SK-N-SH (cell line): ENCODE measurements around the gene OPRM1. TPM values are rescaled to one million over a fixed set of nuclear protein-coding genes. Genes with fewer than 3 reads are reported as not detected.

Source experiments
- CTCF ChIA-PET: fragments of 300-600, 350-600 bp; formaldehyde crosslinking; extraction: SDS; loops from one replicate; lab custom pipeline; 2021; lab: Yijun Ruan, JAX
- POLR2A ChIA-PET: fragments of 350-600 bp; sonication (Branson Sonifier 250); formaldehyde crosslinking; extraction: SDS; loops from one replicate; lab custom pipeline; 2020; ENCODE audit warnings: antibody characterized with exemption, inconsistent platforms; lab: Yijun Ruan, JAX
- DNase-seq: peaks from one replicate; pipeline ENCODE4 v3.0.0; 2012
- H2AFZ ChIP-seq: fragments of 200-600 bp; sonication (generic); 2 replicates; pipeline ENCODE4 v1.8.1; 2016; ENCODE audit warnings: antibody characterized with exemption, mild to moderate bottlenecking, low read depth
- H3F3A ChIP-seq: fragments of 200-600 bp; sonication (generic); replicated peaks from 2 replicates; pipeline ENCODE3; 2016; ENCODE audit warnings: antibody characterized with exemption, mild to moderate bottlenecking; ENCODE audit not compliant: insufficient read depth
- H3K27ac ChIP-seq, 2 experiments: fragments of 200-500 bp in 1 of 2; fragments of 200-600 bp in 1 of 2; sonication (Bioruptor generic) in 1 of 2; sonication (generic), shearing (Covaris generic) in 1 of 2; 2 replicates each; pipeline versions ENCODE4 v1.5.1 to v1.6.1; 2014 to 2016; ENCODE audit warnings: low read depth in 2 of 2, inconsistent platforms in 1 of 2, low read length in 1 of 2, mild to moderate bottlenecking in 1 of 2, mixed read lengths in 1 of 2
- H3K27me3 ChIP-seq: fragments of 200-600 bp; sonication (generic), shearing (Covaris generic); 2 replicates; pipeline ENCODE4 v1.6.1; 2016; ENCODE audit warnings: mixed run types; ENCODE audit not compliant: insufficient read depth
- H3K36me3 ChIP-seq, 2 experiments: fragments of 200-500 bp in 1 of 2; fragments of 200-600 bp in 1 of 2; sonication (Bioruptor generic) in 1 of 2; sonication (generic) in 1 of 2; replicated peaks in 1 of 2; 2 replicates each; pipeline versions ENCODE3 to v1.5.1; 2014 to 2016; ENCODE audit warnings: low read length in 1 of 2, mild to moderate bottlenecking in 1 of 2; ENCODE audit not compliant: insufficient read depth in 2 of 2, control insufficient read depth in 1 of 2
- H3K4me1 ChIP-seq, 2 experiments: fragments of 200-500 bp in 1 of 2; fragments of 200-600 bp in 1 of 2; sonication (Bioruptor generic) in 1 of 2; sonication (generic), shearing (Covaris generic) in 1 of 2; 2 replicates each; pipeline versions ENCODE4 v1.5.1 to v1.6.1; 2014 to 2016; ENCODE audit warnings: low read depth in 1 of 2, low read length in 1 of 2, mixed run types in 1 of 2; ENCODE audit not compliant: insufficient read depth in 2 of 2, control insufficient read depth in 1 of 2
- H3K4me2 ChIP-seq: fragments of 200-600 bp; sonication (generic), shearing (Covaris generic); 2 replicates; pipeline ENCODE4 v1.6.1; 2017; ENCODE audit warnings: mixed run types
- H3K4me3 ChIP-seq, 2 experiments: fragments of 200-500 bp in 1 of 2; fragments of 200-600 bp in 1 of 2; sonication (Bioruptor generic) in 1 of 2; sonication (generic), shearing (Covaris generic) in 1 of 2; 2 replicates each; pipeline versions ENCODE4 v1.5.1 to v1.8.1; 2014 to 2016; ENCODE audit warnings: low read depth in 2 of 2, inconsistent platforms in 1 of 2, low read length in 1 of 2, mild to moderate bottlenecking in 1 of 2, mixed read lengths in 1 of 2, moderate library complexity in 1 of 2
- H3K79me2 ChIP-seq: fragments of 200-600 bp; sonication (generic); 2 replicates; pipeline ENCODE4 v1.8.1; 2017; ENCODE audit warnings: mild to moderate bottlenecking; ENCODE audit not compliant: insufficient read depth
- H3K9ac ChIP-seq: fragments of 200-600 bp; sonication (generic); 2 replicates; pipeline ENCODE4 v1.6.1; 2017; ENCODE audit warnings: mixed run types
- H3K9me2 ChIP-seq: fragments of 200-600 bp; sonication (generic); 2 replicates; pipeline ENCODE4 v1.6.1; 2017; ENCODE audit warnings: mixed run types
- H3K9me3 ChIP-seq: fragments of 200-600 bp; sonication (generic); 2 replicates; pipeline ENCODE4 v1.6.1; 2017; ENCODE audit warnings: mixed run types, mild to moderate bottlenecking, moderate library complexity
- H4K20me1 ChIP-seq: fragments of 200-600 bp; sonication (generic); 2 replicates; pipeline ENCODE4 v1.6.1; 2017; ENCODE audit warnings: mild to moderate bottlenecking, mixed run types; ENCODE audit not compliant: insufficient read depth
- CHD2 ChIP-seq: fragments of 150-350 bp; IDR thresholded peaks from 2 replicates; pipeline ENCODE4 v1.6.1; 2018; ENCODE audit warnings: low read length; ENCODE audit not compliant: partially characterized antibody
- CTCF ChIP-seq: fragments of 200-600 bp; sonication (generic); IDR thresholded peaks from 2 replicates; pipeline ENCODE4 v1.6.1; 2017; ENCODE audit warnings: antibody characterized with exemption, mild to moderate bottlenecking, moderate library complexity
- ELF1 ChIP-seq: IDR thresholded peaks from 2 replicates; pipeline ENCODE4 v1.4.0; 2012
- EP300 ChIP-seq, 2 experiments: IDR thresholded peaks; 2 replicates each; pipeline versions ENCODE4 v1.4.0 to v1.6.1; 2012; ENCODE audit warnings: borderline replicate concordance in 1 of 2, low read depth in 1 of 2, low read length in 1 of 2
- EZH2phosphoT487 ChIP-seq: fragments of 200-600 bp; sonication (generic); IDR thresholded peaks from 2 replicates; pipeline ENCODE4 v1.6.1; 2017; ENCODE audit warnings: low read depth, mixed run types, mild to moderate bottlenecking, antibody characterized with exemption, moderate library complexity, borderline replicate concordance
- FOSL2 ChIP-seq: IDR thresholded peaks from 2 replicates; pipeline ENCODE4 v1.4.0; 2012; ENCODE audit warnings: low read depth, mild to moderate bottlenecking, moderate library complexity, borderline replicate concordance
- FOXJ3 ChIP-seq: sonication (generic); formaldehyde crosslinking; IDR thresholded peaks from 2 replicates; pipeline ENCODE4 v1.5.1; 2020; ENCODE audit warnings: mild to moderate bottlenecking, missing genetic modification reagents
- FOXM1 ChIP-seq: IDR thresholded peaks from 2 replicates; pipeline ENCODE4 v1.4.0; 2012; ENCODE audit warnings: low read depth, mild to moderate bottlenecking
- GABPA ChIP-seq: IDR thresholded peaks from 2 replicates; pipeline ENCODE4 v1.4.0; 2012; ENCODE audit warnings: low read depth, mild to moderate bottlenecking
- MXI1 ChIP-seq: IDR thresholded peaks from 2 replicates; pipeline ENCODE4 v1.6.1; 2012; ENCODE audit warnings: mild to moderate bottlenecking, low read depth, low read length, improper control_type of control experiment
- NFIC ChIP-seq: IDR thresholded peaks from 2 replicates; pipeline ENCODE4 v1.4.0; 2012; ENCODE audit warnings: borderline replicate concordance
- NRF1 ChIP-seq: IDR thresholded peaks from 2 replicates; pipeline ENCODE4 v1.6.1; 2012; ENCODE audit warnings: low read depth, mild to moderate bottlenecking, low read length
- POLR2AphosphoS5 ChIP-seq: IDR thresholded peaks from 2 replicates; pipeline ENCODE4 v1.6.1; 2012; ENCODE audit warnings: low read depth, low read length
- RAD21 ChIP-seq: IDR thresholded peaks from 2 replicates; pipeline ENCODE4 v1.6.1; 2012; ENCODE audit warnings: mild to moderate bottlenecking, low read length
- RCOR1 ChIP-seq: fragments of 150-350 bp; IDR thresholded peaks from 2 replicates; pipeline ENCODE4 v1.6.1; 2017; ENCODE audit warnings: antibody characterized with exemption, low read length
- RFX5 ChIP-seq: IDR thresholded peaks from 2 replicates; pipeline ENCODE4 v1.6.1; 2012; ENCODE audit warnings: mild to moderate bottlenecking, improper control_type of control experiment, low read length
- RXRA ChIP-seq: IDR thresholded peaks from 2 replicates; pipeline ENCODE4 v1.4.0; 2012; ENCODE audit warnings: low read depth, mild to moderate bottlenecking, borderline replicate concordance
- SIN3A ChIP-seq: IDR thresholded peaks from 2 replicates; pipeline ENCODE4 v1.6.1; 2012; ENCODE audit warnings: low read depth, mild to moderate bottlenecking, low read length, moderate library complexity, borderline replicate concordance
- SMC3 ChIP-seq: IDR thresholded peaks from 2 replicates; pipeline ENCODE4 v1.6.1; 2012; ENCODE audit warnings: low read depth, low read length, improper control_type of control experiment
- TEAD4 ChIP-seq: IDR thresholded peaks from 2 replicates; pipeline ENCODE4 v1.4.0; 2012; ENCODE audit warnings: mild to moderate bottlenecking, borderline replicate concordance; ENCODE audit not compliant: insufficient read depth
- ZBTB33 ChIP-seq: IDR thresholded peaks from 2 replicates; pipeline ENCODE4 v1.4.0; 2012; ENCODE audit warnings: low read depth, borderline replicate concordance
- WGBS: methylation state at CpG from one replicate; pipeline ENCODE4 v1.1.6; 2017; ENCODE audit warnings: low lambda C conversion rate; 5-methylcytosine and 5-hydroxymethylcytosine counted together
- polyA plus RNA-seq, 3 experiments: library from polyadenylated mRNA; depleted of rRNA; stranded (reverse); fragments of >200 nt; gene quantifications; 2 replicates each; pipeline ENCODE4 v1.2.3, GENCODE V29; 2012
- TF ChIP-seq, protein P1 (sequence below): IDR thresholded peaks from 2 replicates; pipeline ENCODE4 v1.4.0; 2012; ENCODE audit warnings: low read depth
- TF ChIP-seq, protein P2 (sequence below): IDR thresholded peaks from 2 replicates; pipeline ENCODE4; 2012

The OPRM1 gene
- polyA plus RNA-seq, 1 of the 3 experiments (the other 2 are of a cell fraction), result 0.15 TPM

- no peak for DNase-seq
- Histone ChIP-seq H3K27me3 (no peaks in the 10 kb centered on the region), H4K20me1 (no peaks in the 10 kb centered on the region), H3K79me2 (no peaks in the 10 kb centered on the region), H3K9ac (no peak overlapping the region), H2AFZ (no peak overlapping the region), H3K4me2 (no peak overlapping the region), H3K27ac (no peak overlapping the region), H3K36me3 (no peaks in the 10 kb centered on the region), H3K9me3 (no peaks in the 10 kb centered on the region)
- 59% methylated on average over 6 of the region's 6 CpGs for WGBS
- POLR2A ChIA-PET, result no interaction called here
- TF ChIP-seq EZH2phosphoT487 (no peak), GABPA (no peak), RCOR1 (no peak), RFX5 (no peak), POLR2AphosphoS5 (no peak), FOSL2 (no peak), TEAD4 (no peak), SMC3 (no peak), FOXM1 (no peak), NFIC (no peak), SIN3A (no peak), EP300 (IDR thresholded peaks at IDR 0.05; ENCODE audit: borderline replicate concordance in 1 of 2, low read depth in 1 of 2, low read length in 1 of 2) (no peak), ZBTB33 (no peak), NRF1 (no peak), RAD21 (no peak)
- TF ChIP-seq, protein P1, sequence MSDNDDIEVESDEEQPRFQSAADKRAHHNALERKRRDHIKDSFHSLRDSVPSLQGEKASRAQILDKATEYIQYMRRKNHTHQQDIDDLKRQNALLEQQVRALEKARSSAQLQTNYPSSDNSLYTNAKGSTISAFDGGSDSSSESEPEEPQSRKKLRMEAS, result no peak
- TF ChIP-seq, all 33 proteins: peak for 0
- H3K4me3 ChIP-seq, result no peak overlapping the region
- H3F3A ChIP-seq, result no peaks in the 10 kb centered on the region
- no peaks in the 10 kb centered on the region for H3K9me2 ChIP-seq
- no peaks in the 10 kb centered on the region; a peak in 2 of 4 replicates for H3K4me1 ChIP-seq
- CTCF ChIA-PET, result no interaction called here
Observed at GRCh38 chr6:154202958-154203357, 163.9 kb downstream of the OPRM1 start.

GRCh38 chr6:154206141-154206540 lies 167.1 kb downstream of the OPRM1 start:
- DNase-seq, result no peak
- H2AFZ ChIP-seq, result no peak overlapping the region
- no peaks in the 10 kb centered on the region for H3K9me2 ChIP-seq
- H3F3A ChIP-seq, result no peaks in the 10 kb centered on the region
- H3K27me3 ChIP-seq, result no peaks in the 10 kb centered on the region
- H3K36me3 ChIP-seq, result no peaks in the 10 kb centered on the region
- H3K9me3 ChIP-seq, result no peaks in the 10 kb centered on the region
- ChIA-PET POLR2A (no interaction called here), CTCF (interaction anchor here (1.2 kb wide), 1 partner anchor 27 kb away, joined by 4 read pairs; no protein-coding TSS in a partner anchor)
- no peak overlapping the region for H3K4me3 ChIP-seq
- H3K4me1 ChIP-seq, result no peaks in the 10 kb centered on the region; a peak in 2 of 4 replicates
- H3K27ac ChIP-seq, result no peak overlapping the region
- H3K79me2 ChIP-seq, result no peaks in the 10 kb centered on the region
- H4K20me1 ChIP-seq, result no peaks in the 10 kb centered on the region
- no peak overlapping the region for H3K9ac ChIP-seq
- 80% methylated on average over 2 of the region's 2 CpGs for WGBS
- no peak overlapping the region for H3K4me2 ChIP-seq
- no peak for TF ChIP-seq RFX5
- no peak for TF ChIP-seq POLR2AphosphoS5
- TF ChIP-seq RXRA, result no peak
- no peak for TF ChIP-seq NFIC
- TF ChIP-seq FOSL2, result no peak
- TF ChIP-seq, protein P1, result no peak
- no peak for TF ChIP-seq ELF1
- TF ChIP-seq GABPA, result no peak
- no peak for TF ChIP-seq RAD21
- no peak for TF ChIP-seq FOXJ3 (CRISPR knock-in tag)
- TF ChIP-seq, protein P2, sequence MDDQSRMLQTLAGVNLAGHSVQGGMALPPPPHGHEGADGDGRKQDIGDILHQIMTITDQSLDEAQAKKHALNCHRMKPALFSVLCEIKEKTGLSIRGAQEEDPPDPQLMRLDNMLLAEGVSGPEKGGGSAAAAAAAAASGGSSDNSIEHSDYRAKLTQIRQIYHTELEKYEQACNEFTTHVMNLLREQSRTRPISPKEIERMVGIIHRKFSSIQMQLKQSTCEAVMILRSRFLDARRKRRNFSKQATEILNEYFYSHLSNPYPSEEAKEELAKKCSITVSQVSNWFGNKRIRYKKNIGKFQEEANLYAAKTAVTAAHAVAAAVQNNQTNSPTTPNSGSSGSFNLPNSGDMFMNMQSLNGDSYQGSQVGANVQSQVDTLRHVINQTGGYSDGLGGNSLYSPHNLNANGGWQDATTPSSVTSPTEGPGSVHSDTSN, result no peak
- no peak for TF ChIP-seq TEAD4
- TF ChIP-seq CHD2, result no peak
- no peak for TF ChIP-seq MXI1
- TF ChIP-seq SIN3A, result no peak
- TF ChIP-seq CTCF, result no peak
- TF ChIP-seq EP300 (IDR thresholded peaks at IDR 0.05; ENCODE audit: borderline replicate concordance in 1 of 2, low read depth in 1 of 2, low read length in 1 of 2), result no peak
- no peak for TF ChIP-seq EZH2phosphoT487
